ENCODE measurements around the gene GAB2. TPM values are rescaled to one million over a fixed set of nuclear protein-coding genes. Genes with fewer than 3 reads are reported as not detected.
A peak's percentile ranks its signal among the peaks of the same experiment; 100 is the strongest.

The GAB2 gene
- total and polyA plus RNA-seq, 2 of the 4 experiments (the other 2 are of a cell fraction): 3.3 to 5.9 TPM

- H3K56ac ChIP-seq (ENCODE audit: extremely low read depth, insufficient read depth, low read length): no peak overlapping the region
- H2BK120ac ChIP-seq (ENCODE audit: low read depth, low read length): no peak overlapping the region
- H3K9ac ChIP-seq (ENCODE audit: low read depth, low read length): no peak overlapping the region
- H3K14ac ChIP-seq (replicated peaks; ENCODE audit: low read depth, low read length): no peak overlapping the region
- dilution Hi-C loops (cut with HindIII; ENCODE audit: low sequenced_read_pairs, unreplicated experiment): no loop called here
- H3K4me3 ChIP-seq (ENCODE audit: insufficient read depth, low read depth, low read length): no peak overlapping the region
- no peak overlapping the region for H3K4ac ChIP-seq (ENCODE audit: low read depth, low read length)
- no TSS peak for BruUV-seq (replicated peaks)
- H3K4me2 ChIP-seq (ENCODE audit: low read depth, low read length): no peak overlapping the region
- no peak overlapping the region for H2BK20ac ChIP-seq (ENCODE audit: low read depth, low read length)
- H4K8ac ChIP-seq (ENCODE audit: low read depth in 2 of 2, low read length in 2 of 2): no peak overlapping the region
- no peak overlapping the region for H2AK5ac ChIP-seq (ENCODE audit: low read depth, low read length)
- H3K9me3 ChIP-seq (ENCODE audit: control insufficient read depth, insufficient read depth, low read length): no peaks in the 10 kb centered on the region
- H2AFZ ChIP-seq (replicated peaks; ENCODE audit: low read length, poor library complexity): no peak overlapping the region
- ATAC-seq (ENCODE audit: low read depth): peak; percentile 70
- WGBS, 2 experiments (ENCODE audit: extremely low coverage in 2 of 2, insufficient read length in 1 of 2): no CpG with 5 or more reads among the region's 8 CpGs
- CTCF ChIA-PET: interaction anchor here (0.8 kb wide), 1 partner anchor 68 kb away, joined by 5 read pairs; no protein-coding TSS in a partner anchor
- H3K36me3 ChIP-seq (ENCODE audit: control insufficient read depth, insufficient read depth, low read length): no peaks in the 10 kb centered on the region
- H3K4me1 ChIP-seq (ENCODE audit: control insufficient read depth, insufficient read depth, low read length): peaks cover 4% of the 10 kb centered on the region; the same call in 1 of the 2 replicates
- H3K9me1 ChIP-seq (ENCODE audit: insufficient read depth, low read length): no peaks in the 10 kb centered on the region; the same call in 1 of the 2 replicates
- TF ChIP-seq NFE2L2 (IDR thresholded peaks at IDR 0.05; ENCODE audit: low read depth, low read length) (no peak), RAD21 (IDR thresholded peaks at IDR 0.05; ENCODE audit: low read length) (no peak), RFX5 (IDR thresholded peaks at IDR 0.05; ENCODE audit: low read depth, low read length) (no peak), CHD1 (IDR thresholded peaks at IDR 0.05; ENCODE audit: low read depth, low read length) (no peak), POLR2A (IDR thresholded peaks at IDR 0.05; ENCODE audit: low read depth, low read length) (no peak), MAFK (IDR thresholded peaks at IDR 0.05; ENCODE audit: low read depth, low read length) (no peak), BHLHE40 (IDR thresholded peaks at IDR 0.05; ENCODE audit: low read depth, low read length) (no peak), USF2 (IDR thresholded peaks at IDR 0.05; ENCODE audit: low read depth, low read length) (no peak), RCOR1 (IDR thresholded peaks at IDR 0.05; ENCODE audit: insufficient replicate concordance, low read length) (no peak), CEBPB (IDR thresholded peaks at IDR 0.05; ENCODE audit: low read depth, low read length) (no peak), FOS (IDR thresholded peaks at IDR 0.05; ENCODE audit: low read depth, low read length) (no peak), CTCF (conservative IDR thresholded peaks at IDR 0.05; ENCODE audit: low read depth, low read length) (no peak), MAZ (IDR thresholded peaks at IDR 0.05; ENCODE audit: borderline replicate concordance, low read depth, low read length) (no peak)
- no peak overlapping the region for H2BK15ac ChIP-seq (ENCODE audit: low read depth, low read length)
- no peak overlapping the region for H3K27ac ChIP-seq (ENCODE audit: insufficient read depth, low read length)
- DNase-seq: peak; percentile 13
- no peak overlapping the region for H3K23ac ChIP-seq (ENCODE audit: low read depth, low read length)
- no peaks in the 10 kb centered on the region for H3K27me3 ChIP-seq (ENCODE audit: control insufficient read depth, insufficient read depth, low read length)
- H2AK9ac ChIP-seq (replicated peaks; ENCODE audit: low read depth, low read length, poor library complexity): no peak overlapping the region
- H3K18ac ChIP-seq (ENCODE audit: low read depth, low read length): no peak overlapping the region
- H3K79me1 ChIP-seq (ENCODE audit: low read depth in 1 of 2, low read length in 2 of 2): peaks cover 7 to 22% of the 10 kb centered on the region in 2 experiments; a peak in 3 of 4 replicates
- no peak overlapping the region for H2BK5ac ChIP-seq (ENCODE audit: low read depth, low read length, poor library complexity, severe bottlenecking)
- H4K5ac ChIP-seq (ENCODE audit: low read depth, low read length): no peak overlapping the region
- H4K20me1 ChIP-seq (ENCODE audit: insufficient read depth, low read length): peaks cover 14% of the 10 kb centered on the region
- POLR2A ChIA-PET (ENCODE audit: unreplicated experiment): interaction anchor here (0.6 kb wide), 1 partner anchor 256 kb away, joined by 3 read pairs; no protein-coding TSS in a partner anchor
- intact Hi-C loops (cut with micrococcal nuclease): no loop called here
- no peak overlapping the region for H4K91ac ChIP-seq (ENCODE audit: insufficient read depth, low read depth, low read length)
- in situ Hi-C loops (cut with MboI; ENCODE audit: low sequenced_read_pairs): no loop called here
These were observed 121.4 kb downstream of the GAB2 start for GRCh38 chr11:78295991-78296930.

All from IMR-90 (cell line).